GM12801 (cell line): ENCODE data around the gene GRAP2.

Experiments used
- TF ChIP-seq, protein P1 (sequence below): IDR thresholded peaks from one replicate; pipeline ENCODE4 v1.5.1; 2011; ENCODE audit warnings: control low read depth; ENCODE audit not compliant: insufficient read length; ENCODE audit errors: extremely low read depth

GRAP2 gene

DNA sequence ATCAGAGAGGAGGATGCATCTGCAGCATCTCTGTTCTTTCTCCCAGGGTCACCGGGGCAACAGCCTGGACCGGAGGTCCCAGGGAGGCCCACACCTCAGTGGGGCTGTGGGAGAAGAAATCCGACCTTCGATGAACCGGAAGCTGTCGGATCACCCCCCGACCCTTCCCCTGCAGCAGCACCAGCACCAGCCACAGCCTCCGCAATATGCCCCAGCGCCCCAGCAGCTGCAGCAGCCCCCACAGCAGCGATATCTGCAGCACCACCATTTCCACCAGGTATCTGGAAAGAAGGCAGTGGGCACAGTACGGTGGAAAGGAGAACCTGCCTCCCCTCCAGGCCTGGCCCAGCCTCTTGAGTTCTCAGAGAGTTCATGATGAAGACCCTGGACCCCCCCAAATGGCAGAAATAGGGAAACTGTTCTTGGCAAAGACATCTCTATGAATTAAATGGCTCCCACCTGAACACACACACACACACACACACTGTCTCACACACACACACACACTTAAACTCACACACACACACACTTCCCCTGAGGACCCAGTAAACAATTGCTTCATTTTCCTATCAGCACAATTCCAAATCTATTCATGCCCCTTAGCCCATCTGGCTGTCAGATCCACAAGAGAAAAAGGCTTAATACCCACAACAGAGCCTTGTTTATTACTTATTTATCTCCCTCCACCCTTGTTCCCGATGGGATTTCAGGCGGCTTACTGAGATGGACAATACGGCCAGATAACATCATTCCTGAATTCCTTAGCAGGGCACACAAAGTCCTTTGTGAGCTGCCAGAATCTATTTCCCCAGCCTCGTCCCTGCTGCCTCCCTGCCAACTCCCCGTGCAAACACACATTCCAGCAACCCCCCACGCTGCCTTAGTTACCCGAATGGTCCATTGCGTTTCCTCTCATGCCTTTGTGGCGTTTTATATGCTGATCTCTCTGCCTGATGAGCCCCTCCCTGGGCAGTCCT lies 67.4 kb downstream of the GRAP2 start:
- TF ChIP-seq, protein P1, sequence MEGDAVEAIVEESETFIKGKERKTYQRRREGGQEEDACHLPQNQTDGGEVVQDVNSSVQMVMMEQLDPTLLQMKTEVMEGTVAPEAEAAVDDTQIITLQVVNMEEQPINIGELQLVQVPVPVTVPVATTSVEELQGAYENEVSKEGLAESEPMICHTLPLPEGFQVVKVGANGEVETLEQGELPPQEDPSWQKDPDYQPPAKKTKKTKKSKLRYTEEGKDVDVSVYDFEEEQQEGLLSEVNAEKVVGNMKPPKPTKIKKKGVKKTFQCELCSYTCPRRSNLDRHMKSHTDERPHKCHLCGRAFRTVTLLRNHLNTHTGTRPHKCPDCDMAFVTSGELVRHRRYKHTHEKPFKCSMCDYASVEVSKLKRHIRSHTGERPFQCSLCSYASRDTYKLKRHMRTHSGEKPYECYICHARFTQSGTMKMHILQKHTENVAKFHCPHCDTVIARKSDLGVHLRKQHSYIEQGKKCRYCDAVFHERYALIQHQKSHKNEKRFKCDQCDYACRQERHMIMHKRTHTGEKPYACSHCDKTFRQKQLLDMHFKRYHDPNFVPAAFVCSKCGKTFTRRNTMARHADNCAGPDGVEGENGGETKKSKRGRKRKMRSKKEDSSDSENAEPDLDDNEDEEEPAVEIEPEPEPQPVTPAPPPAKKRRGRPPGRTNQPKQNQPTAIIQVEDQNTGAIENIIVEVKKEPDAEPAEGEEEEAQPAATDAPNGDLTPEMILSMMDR = no peak

DNA sequence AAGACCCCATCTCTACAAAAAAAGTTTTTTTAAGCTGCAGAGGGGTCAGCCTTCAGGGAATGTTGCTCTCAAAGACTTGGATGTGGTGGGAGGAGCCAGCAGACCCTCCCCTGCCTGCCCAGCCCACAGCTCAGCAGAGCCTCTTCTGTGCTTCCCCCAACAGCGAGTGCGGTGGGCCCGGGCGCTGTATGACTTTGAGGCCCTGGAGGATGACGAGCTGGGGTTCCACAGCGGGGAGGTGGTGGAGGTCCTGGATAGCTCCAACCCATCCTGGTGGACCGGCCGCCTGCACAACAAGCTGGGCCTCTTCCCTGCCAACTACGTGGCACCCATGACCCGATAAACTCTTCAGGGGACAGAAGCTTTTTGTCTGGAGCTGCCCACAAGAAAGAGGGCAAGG lies 69.9 kb downstream of the GRAP2 start:
- TF ChIP-seq, protein P1 = no peak

DNA sequence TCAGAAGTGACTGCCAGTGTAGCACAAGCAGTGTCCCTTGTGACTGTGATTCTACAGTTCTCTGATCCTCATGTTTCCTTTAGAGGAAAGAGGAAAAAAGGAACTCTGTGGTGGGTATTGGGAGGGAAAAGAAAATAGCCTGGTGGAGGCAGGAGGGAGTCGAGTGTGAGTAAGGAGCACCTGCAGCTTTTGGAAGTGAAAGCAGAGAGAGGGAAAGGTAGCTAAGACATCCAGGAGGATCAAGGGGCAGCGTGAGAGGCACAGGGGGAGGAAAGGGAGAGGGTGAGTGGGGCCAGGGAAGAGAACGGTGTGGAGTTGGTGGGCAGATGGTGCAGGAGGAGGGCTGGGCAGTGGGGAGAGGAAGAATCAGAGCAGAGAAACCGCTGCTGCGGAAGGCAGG lies 71.8 kb downstream of the GRAP2 start:
- TF ChIP-seq, protein P1 = no peak

DNA sequence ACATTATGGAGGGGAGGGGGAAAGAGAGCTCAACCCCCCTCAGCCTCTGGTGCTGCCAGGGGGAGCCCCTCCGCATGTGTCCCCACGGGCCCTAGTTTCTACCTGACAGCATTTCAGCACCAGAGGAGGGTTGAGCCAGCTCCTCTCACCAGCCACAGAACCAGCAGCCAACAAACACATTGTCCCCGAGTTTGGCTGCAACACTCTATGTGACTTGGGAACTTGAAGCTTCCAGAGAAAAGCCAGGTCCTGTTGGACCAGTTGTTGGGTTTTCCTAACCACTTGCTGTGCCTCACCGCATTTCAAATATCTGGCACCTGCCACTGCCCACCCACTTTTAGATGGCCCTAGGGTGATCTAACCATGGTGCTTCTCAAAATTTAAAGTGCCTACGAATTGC lies 72.8 kb downstream of the GRAP2 start:
- TF ChIP-seq, protein P1 = no peak

DNA sequence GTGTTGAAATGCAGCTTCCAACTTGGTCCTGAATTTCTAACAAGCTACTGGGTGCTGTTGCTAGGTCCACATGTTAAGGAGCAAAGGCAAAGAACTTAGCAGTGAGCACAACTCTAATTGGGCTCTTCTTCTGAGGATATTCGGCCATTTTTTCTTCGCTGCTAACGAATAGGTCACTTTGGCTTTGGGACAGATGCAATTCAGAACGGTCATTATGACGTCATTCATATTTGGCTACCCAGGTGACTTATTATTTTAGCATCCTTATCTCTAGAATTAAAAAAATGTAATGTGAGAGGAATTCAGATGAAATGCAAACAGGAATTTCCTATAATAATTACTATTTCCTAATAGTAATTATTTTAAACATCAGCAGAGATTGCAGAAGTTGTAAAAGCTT lies 73.2 kb downstream of the GRAP2 start:
- TF ChIP-seq, protein P1 = no peak

DNA sequence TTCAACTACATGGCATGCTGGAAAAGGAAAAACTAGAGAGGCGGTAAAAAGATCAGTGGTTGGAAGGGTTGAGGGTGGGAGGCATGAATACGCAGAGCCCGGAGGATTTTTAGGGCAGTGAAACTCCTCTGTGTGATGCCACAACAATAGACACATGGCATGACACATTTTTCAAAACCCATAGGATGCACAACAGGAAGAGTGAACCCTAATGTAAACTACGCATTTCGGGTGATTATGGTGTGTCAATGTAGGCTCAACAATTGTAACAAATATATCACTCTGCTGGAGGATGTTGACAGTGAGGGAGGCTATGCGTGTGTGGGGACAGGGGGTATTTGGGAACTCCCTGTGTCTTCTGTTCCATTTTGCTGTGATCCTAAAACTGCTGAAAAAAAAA lies 78.2 kb downstream of the GRAP2 start:
- TF ChIP-seq, protein P1 = no peak

DNA sequence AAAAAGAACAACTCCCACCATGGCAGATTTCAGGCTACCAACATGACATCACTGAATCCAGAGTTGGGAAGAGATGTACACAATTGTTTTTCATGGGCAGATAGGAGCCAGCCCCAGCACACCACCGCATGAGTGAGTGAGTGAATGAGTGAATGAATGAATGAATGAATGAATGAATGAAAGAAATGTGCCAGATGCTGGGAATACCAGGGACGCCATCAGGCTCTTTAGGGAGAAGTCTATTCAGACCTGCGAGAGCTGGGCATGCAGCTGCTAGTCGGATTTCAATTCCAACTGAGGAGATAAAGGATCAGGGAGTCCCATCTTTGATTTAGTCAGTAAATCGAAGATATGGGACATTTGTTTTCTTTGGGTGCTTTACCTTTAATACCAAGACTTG lies 78.6 kb downstream of the GRAP2 start:
- TF ChIP-seq, protein P1 = no peak
